Endodermal cell (in vitro differentiated cells): ENCODE results near the gene CALML4. TPM values are rescaled to one million over a fixed set of nuclear protein-coding genes. Genes with fewer than 3 reads are reported as not detected.

Experiments
- DNase-seq: peaks from one replicate; pipeline ENCODE4 v3.0.0-alpha.2; 2017
- H3K27ac ChIP-seq: 2 replicates; pipeline ENCODE4 v1.5.1; 2013; ENCODE audit warnings: mild to moderate bottlenecking, low read depth, low read length, moderate library complexity
- H3K27me3 ChIP-seq: 2 replicates; pipeline ENCODE4 v1.6.1; 2013; ENCODE audit warnings: mild to moderate bottlenecking, low read length, moderate library complexity; ENCODE audit not compliant: insufficient read depth, control insufficient read depth, poor library complexity, severe bottlenecking
- H3K36me3 ChIP-seq: 2 replicates; pipeline ENCODE4 v1.7.0; 2013; ENCODE audit warnings: mild to moderate bottlenecking, low read length, moderate library complexity; ENCODE audit not compliant: control insufficient read depth, insufficient read depth
- H3K4me1 ChIP-seq: one replicate; pipeline ENCODE4 v1.7.0; 2013; ENCODE audit warnings: low read length; ENCODE audit not compliant: control insufficient read depth, insufficient read depth
- H3K4me3 ChIP-seq: 2 replicates; pipeline ENCODE4 v1.5.1; 2013; ENCODE audit warnings: mild to moderate bottlenecking, low read length, moderate library complexity
- H3K9ac ChIP-seq: 2 replicates; pipeline ENCODE4 v1.6.1; 2013; ENCODE audit warnings: mild to moderate bottlenecking, low read length, moderate library complexity; ENCODE audit not compliant: poor library complexity, severe bottlenecking; ENCODE audit errors: extremely low read depth
- H3K9me3 ChIP-seq: 2 replicates; pipeline ENCODE4 v1.6.1; 2013; ENCODE audit warnings: mild to moderate bottlenecking, low read length, moderate library complexity; ENCODE audit not compliant: control insufficient read depth
- H3K27ac Mint-ChIP-seq: 2 replicates; pipeline ENCODE4 v1.8.0; 2020; ENCODE audit warnings: mixed read lengths
- H3K27me3 Mint-ChIP-seq: 2 replicates; pipeline ENCODE4 v1.8.0; 2021; ENCODE audit warnings: mild to moderate bottlenecking, mixed read lengths; ENCODE audit not compliant: insufficient read depth
- H3K36me3 Mint-ChIP-seq: 2 replicates; pipeline ENCODE4 v1.8.0; 2020; ENCODE audit warnings: low read depth, mixed read lengths
- H3K4me1 Mint-ChIP-seq: 2 replicates; pipeline ENCODE4 v1.8.0; 2020; ENCODE audit warnings: mixed read lengths
- H3K4me3 Mint-ChIP-seq: 2 replicates; pipeline ENCODE4 v1.8.0; 2020; ENCODE audit warnings: mild to moderate bottlenecking, moderate library complexity, mixed read lengths
- H3K9me3 Mint-ChIP-seq: 2 replicates; pipeline ENCODE4 v1.8.0; 2020; ENCODE audit warnings: mild to moderate bottlenecking, mixed read lengths
- CTCF ChIP-seq: fragments of 200-600 bp; sonication (generic); conservative IDR thresholded peaks from 2 replicates; pipeline ENCODE4 v1.5.0; 2021; ENCODE audit warnings: antibody characterized with exemption, mild to moderate bottlenecking
- WGBS, 2 experiments: methylation state at CpG; one replicate each; pipeline versions ENCODE4 v1.1.5 to v1.1.7; 2013; ENCODE audit warnings: missing lambda C conversion rate in 2 of 2, mixed read lengths in 1 of 2; ENCODE audit not compliant: insufficient coverage in 1 of 2, insufficient read length in 1 of 2; 5-methylcytosine and 5-hydroxymethylcytosine counted together
- total RNA-seq, 2 donors: library from RNA; stranded (reverse); fragmentation: NEBNext Ultra II Directional in 1 of 2; extraction: Animal tissue kit (Norgen Biotek cat#: 25700) in 1 of 2; gene quantifications; 2 replicates in 1 of 2; 3 replicates in 1 of 2; pipeline ENCODE4 v1.2.1, GENCODE V29; 2021

The CALML4 gene
- total RNA-seq, 2 donors from 2014 or later: 9.7 to 17.4 TPM

GRCh38 chr15:68210821-68211655 is 5.9 kb upstream of the CALML4 start:
- WGBS, 2 experiments: 63 to 82% methylated on average over 13 to 23 of the region's 23 CpGs
- peaks cover 8% of the 10 kb centered on the region for H3K36me3 ChIP-seq
- Mint-ChIP-seq H3K27ac (no peak overlapping the region), H3K27me3 (no peaks in the 10 kb centered on the region), H3K9me3 (no peaks in the 10 kb centered on the region), H3K36me3 (peaks cover 4% of the 10 kb centered on the region), H3K4me3 (no peak overlapping the region), H3K4me1 (peaks cover 5% of the 10 kb centered on the region)
- H3K4me3 ChIP-seq: no peak overlapping the region
- peaks cover 3% of the 10 kb centered on the region for H3K4me1 ChIP-seq
- no peak overlapping the region for H3K9ac ChIP-seq
- H3K27ac ChIP-seq: no peak overlapping the region
- H3K27me3 ChIP-seq: no peaks in the 10 kb centered on the region
- H3K9me3 ChIP-seq: no peaks in the 10 kb centered on the region
- peak; percentile 93 for TF ChIP-seq CTCF
- DNase-seq: peak; percentile 94

GRCh38 chr15:68210409-68210756 is 5.3 kb upstream of the CALML4 start:
- H3K27ac ChIP-seq: no peak overlapping the region
- no peak for TF ChIP-seq CTCF
- H3K4me1 ChIP-seq: peaks cover 7% of the 10 kb centered on the region
- DNase-seq: no peak
- H3K9me3 Mint-ChIP-seq: no peaks in the 10 kb centered on the region
- no peak overlapping the region for H3K27ac Mint-ChIP-seq
- no peaks in the 10 kb centered on the region for H3K27me3 Mint-ChIP-seq
- no peak overlapping the region for H3K9ac ChIP-seq
- H3K36me3 ChIP-seq: peaks cover 6% of the 10 kb centered on the region
- peaks cover 4% of the 10 kb centered on the region for H3K36me3 Mint-ChIP-seq
- H3K27me3 ChIP-seq: no peaks in the 10 kb centered on the region
- no peaks in the 10 kb centered on the region for H3K9me3 ChIP-seq
- no peak overlapping the region for H3K4me3 ChIP-seq
- WGBS, 2 experiments: 90 to 96% methylated on average over 8 to 9 of the region's 9 CpGs
- no peak overlapping the region for H3K4me3 Mint-ChIP-seq
- H3K4me1 Mint-ChIP-seq: peaks cover 7% of the 10 kb centered on the region

- DNase-seq: peak; percentile 36
- 90 to 100% methylated on average over 7 to 13 of the region's 13 CpGs for WGBS, 2 experiments
- Histone ChIP-seq H3K9me3 (no peaks in the 10 kb centered on the region), H3K9ac (no peak overlapping the region), H3K27ac (no peak overlapping the region), H3K4me3 (no peak overlapping the region), H3K27me3 (no peaks in the 10 kb centered on the region), H3K36me3 (peaks cover 3% of the 10 kb centered on the region), H3K4me1 (peaks cover 7% of the 10 kb centered on the region)
- no peaks in the 10 kb centered on the region for H3K9me3 Mint-ChIP-seq
- peaks cover 7% of the 10 kb centered on the region for H3K4me1 Mint-ChIP-seq
- no peaks in the 10 kb centered on the region for H3K27me3 Mint-ChIP-seq
- TF ChIP-seq CTCF: no peak
- no peak overlapping the region for H3K27ac Mint-ChIP-seq
- peaks cover 4% of the 10 kb centered on the region for H3K36me3 Mint-ChIP-seq
- no peak overlapping the region for H3K4me3 Mint-ChIP-seq
These were observed 4.7 kb upstream of the CALML4 start for GRCh38 chr15:68209735-68210408.
